NCI-H2227 treated with DMSO at 0.1 percent for 48 hours (cell line): Measurements from ENCODE around the gene MAP4.
A peak's percentile ranks its signal among the peaks of the same experiment; 100 is the strongest.
"Not testable (repeated sequence)": the region's sequence is repeated elsewhere in the genome, so short reads cannot be mapped to it uniquely, and the experiment has no call there.

ENCODE experiments used
- DNase-seq: peaks from one replicate; lab custom pipeline; 2025; lab: John Stamatoyannopoulos, UW

Gene MAP4

GRCh38 chr3:48015431-48016180 lies 610 bp downstream of the MAP4 start:
- DNase-seq, result no peak

DNA sequence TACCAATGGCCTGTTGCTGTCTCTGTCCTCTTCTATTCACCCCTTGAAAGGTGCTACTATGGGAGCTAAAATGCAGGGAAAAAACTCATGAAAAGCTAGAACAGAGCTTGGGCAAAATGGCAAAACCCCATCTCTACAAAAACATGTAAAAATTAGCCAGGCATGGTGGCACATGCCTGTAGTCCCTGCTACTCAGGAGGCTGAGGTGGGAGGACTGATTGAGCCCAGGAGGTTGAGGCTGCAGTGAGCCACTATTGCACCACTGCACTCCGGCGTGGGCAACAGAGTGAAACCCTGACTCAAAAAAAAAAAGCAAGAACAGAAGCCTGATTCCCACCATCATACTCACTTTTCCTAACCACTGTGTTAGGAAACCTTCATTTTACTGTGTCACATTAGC lies 1.9 kb downstream of the MAP4 start:
- no peak for DNase-seq

DNA sequence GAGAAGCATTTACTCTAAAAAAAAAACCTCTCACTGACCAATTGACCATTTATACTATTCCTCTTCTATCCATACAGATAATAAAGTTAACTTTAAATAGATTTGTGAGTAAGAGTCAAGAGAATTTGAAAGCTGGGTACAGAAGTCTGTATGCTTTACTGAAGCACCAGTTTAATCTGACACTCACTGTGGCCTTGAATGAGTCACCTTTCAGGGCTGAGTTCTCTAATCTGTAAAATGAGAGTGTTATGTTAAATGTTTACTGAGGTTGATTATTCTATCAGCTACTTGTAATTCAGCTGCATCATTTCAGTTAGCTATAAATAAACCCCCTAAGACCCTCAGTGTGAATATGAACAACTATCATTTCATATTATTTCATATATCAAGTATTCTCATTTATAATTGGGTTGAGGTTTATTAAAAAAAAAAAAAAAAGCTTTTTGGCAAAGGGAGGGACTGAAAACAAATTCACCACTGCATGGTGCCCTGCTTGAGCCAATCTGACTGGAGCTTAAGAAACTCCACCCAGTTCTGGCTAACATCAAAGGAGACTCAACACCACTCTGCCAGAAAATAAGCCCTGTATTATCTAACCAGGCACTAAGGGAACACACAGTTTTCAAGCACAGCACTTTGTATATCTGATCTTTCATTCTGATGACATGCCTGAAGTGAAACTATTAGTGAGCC lies 2.8 kb downstream of the MAP4 start:
- no peak for DNase-seq

GRCh38 chr3:48012659-48013058 lies 3.6 kb downstream of the MAP4 start:
- no peak for DNase-seq

DNA sequence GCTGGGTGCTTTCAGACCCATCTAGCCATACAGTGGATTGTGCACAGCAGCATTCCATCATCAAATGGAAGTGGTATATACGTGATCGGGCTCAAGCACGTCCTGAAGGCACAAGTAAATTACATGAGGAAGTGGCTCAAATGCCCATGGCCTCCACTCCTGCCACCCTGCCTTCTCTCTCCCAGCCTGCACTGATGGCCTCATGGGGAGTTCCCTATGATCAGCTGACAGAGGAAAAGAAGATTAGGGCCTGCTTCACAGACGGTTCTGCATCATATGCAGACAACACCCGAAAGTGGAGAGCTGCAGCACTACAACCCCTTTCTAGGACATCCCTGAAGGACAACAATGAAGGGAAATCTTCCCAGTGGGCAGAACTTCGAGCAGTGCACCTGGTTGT lies 8.2 kb downstream of the MAP4 start:
- not testable (repeated sequence) for DNase-seq

DNA sequence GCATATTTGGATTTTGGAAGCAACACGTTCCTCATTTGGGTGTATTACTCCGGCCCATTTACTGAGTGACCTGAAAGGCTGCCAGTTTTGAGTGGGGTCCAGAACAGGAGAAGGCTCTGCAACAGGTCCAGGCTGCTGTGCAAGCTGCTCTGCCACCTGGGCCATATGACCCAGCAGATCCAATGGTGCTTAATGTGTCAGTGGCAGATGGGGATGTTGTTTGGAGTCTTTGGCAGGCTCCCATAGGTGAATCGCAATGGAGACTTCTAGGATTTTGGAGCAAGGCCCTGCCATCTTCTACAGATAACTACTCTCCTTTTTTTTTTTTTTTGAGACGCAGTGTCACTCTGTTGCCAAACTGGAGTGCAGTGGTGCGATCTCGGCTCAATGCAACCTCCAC lies 8.9 kb downstream of the MAP4 start:
- not testable (repeated sequence) for DNase-seq

DNA sequence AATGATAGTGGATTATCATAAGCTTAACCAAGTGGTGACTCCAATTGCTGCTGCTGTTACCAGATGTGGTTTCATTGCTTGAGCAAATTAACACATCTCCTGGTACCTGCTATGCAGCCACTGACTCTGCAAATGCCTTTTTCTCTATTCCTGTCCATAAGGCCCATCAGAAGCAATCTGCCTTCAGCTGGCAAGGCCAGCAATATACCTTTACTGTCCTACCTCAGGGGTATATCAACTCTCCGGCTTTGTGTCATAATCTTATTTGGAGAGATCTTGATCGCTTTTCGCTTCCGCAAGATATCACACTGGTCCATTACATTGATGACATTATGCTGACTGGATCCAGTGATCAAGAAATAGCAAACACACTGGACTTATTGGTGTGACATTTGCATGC lies 9.4 kb downstream of the MAP4 start:
- not testable (repeated sequence) for DNase-seq

GRCh38 chr3:48004694-48005093 lies 11.5 kb downstream of the MAP4 start:
- no peak for DNase-seq

GRCh38 chr3:48002787-48003186 lies 13.4 kb downstream of the MAP4 start:
- no peak for DNase-seq

DNA sequence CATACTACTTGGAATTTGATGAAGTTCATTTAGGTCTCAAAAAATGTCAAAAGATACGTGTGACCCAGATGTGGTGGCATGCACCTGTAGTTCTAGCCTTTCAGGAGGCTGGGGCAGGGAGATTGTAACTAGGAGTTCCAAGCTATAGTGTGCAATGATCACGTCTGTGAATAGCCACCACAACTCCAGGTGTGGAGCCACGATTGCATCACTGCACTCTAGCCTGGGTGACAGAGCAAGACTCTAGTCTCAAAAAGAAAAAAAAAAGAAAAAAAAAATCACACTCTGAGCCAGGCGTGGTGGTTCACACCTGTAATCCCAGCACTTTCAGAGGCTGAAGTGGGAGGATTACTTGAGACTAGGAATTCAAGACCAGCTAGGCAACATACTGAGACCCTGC lies 14.2 kb downstream of the MAP4 start:
- DNase-seq, result no peak

DNA sequence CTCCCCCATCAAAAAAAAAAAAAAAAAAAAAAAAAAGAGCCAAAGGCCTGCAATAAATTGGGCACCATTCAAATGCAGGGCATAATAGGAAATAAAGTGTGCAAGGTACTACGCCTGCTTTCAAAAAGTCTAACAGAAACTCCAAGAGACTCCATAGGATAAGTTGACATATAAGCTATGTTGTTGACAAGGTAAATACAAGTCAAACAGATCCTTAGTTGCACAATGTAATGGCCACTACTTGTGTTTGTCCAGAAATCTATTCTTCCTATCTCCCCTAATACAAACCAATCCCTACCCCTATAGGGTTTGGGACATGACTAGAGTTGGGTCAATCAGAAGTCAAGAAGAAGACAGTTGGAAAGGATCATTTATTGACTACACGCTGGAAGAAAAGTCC lies 16.0 kb downstream of the MAP4 start:
- no peak for DNase-seq

DNA sequence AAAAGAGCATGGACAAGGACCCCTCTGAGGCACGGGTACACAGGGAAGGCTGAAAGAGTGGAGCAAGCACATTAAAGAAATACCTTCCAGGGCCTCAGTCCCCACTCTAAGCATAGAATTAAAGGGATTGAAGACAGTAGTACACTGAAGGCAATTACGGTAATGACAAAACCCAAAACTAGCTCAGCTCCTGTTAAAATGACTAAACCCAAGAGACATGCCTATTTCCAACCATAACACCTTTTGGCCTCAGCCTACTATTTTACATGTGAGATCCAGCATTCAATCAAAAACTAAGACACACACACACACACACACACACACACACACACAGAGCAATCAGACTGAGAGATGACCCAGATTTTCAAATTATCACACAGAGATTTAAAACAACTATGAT lies 19.8 kb downstream of the MAP4 start:
- DNase-seq, result no peak

- DNase-seq, result no peak
Measured at GRCh38 chr3:47994180-47994579, 22.0 kb downstream of the MAP4 start.

GRCh38 chr3:47991341-47991740 lies 24.9 kb downstream of the MAP4 start:
- DNase-seq, result no peak

GRCh38 chr3:47989981-47990440 lies 26.2 kb downstream of the MAP4 start:
- DNase-seq, result peak; percentile 29

DNA sequence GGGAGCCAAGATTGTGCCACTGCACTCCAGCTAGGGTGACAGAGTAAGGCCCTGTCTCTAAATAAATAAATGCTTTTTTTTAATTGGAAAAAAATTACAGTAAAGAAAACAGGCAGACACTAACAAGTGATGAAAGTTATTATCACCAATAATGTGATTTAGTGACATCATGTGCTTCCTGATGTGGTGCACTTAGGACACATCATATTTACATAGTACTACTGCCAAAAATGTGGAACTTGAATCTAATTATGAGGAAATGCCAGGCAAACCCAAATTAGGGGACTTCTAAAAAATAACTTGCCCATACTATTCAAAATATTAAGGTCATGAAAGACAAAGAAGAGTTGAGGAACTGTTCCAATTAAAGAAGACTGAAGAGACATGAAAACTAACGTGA lies 30.8 kb downstream of the MAP4 start:
- no peak for DNase-seq

DNA sequence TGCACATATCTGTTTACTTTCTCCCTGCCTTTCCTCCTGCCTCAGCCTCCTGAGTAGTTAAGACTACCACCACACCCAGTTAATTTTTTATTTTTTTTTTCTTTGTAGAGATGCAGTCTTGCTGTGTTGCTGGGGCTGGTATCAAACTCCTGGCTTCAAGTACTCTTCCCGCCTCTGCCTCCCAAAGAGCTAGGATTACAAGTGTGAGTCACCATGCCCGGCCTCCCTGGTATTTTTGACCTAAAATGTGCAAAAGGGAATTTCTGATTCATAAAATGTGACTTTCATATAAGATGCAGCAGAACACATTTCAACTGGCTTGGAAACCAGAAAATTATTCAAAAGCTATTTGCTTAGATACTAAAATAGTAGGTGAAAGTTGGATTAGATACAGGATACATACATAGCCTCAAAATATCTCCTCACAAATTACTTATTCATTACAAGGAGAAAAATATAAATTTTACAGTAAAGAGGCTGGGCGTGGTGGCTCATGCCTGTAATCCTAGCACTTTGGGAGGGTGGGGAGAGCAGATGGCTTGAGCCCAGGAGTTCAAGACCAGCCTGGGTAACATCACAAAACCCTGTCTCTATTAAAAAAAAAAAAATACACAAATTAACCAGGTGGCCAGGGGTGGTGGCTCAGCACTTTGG lies 32.0 kb downstream of the MAP4 start:
- no peak for DNase-seq

DNA sequence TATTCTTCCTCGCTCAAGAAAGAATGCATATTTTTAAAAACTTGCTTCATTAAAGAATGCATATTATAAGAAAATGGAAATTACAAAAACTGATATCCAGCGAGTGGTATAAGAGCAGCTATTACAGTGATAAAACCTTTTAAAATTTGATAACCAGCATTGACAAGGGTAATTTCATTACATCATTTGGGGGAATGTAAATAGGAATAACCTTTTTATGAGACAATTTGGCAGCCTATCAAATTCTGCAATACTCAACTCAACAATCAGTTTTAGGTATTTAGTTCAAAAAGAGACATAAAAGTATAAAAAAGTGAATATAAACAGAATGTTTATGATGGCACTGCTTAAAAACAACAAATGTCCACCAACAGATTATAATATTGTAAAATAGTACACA lies 35.4 kb downstream of the MAP4 start:
- DNase-seq, result no peak

DNA sequence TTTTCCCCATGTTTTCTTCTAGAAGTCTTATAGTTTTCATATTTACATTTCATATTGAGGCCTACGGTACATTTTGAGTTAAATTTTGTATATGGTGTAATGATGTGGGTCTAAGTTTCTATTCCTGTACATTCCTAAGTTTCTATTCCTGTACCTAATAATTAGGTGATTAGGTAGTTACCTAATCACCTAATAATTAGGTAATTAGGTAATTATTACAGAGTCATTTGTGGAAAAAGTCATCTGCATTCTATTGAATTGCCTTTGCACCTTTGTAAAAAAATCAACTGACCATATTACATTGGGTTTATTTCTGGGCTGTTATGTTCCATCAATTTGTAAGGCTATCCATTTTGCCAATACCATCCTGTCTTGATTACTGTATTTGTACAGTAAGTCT lies 37.1 kb downstream of the MAP4 start:
- DNase-seq, result no peak

DNA sequence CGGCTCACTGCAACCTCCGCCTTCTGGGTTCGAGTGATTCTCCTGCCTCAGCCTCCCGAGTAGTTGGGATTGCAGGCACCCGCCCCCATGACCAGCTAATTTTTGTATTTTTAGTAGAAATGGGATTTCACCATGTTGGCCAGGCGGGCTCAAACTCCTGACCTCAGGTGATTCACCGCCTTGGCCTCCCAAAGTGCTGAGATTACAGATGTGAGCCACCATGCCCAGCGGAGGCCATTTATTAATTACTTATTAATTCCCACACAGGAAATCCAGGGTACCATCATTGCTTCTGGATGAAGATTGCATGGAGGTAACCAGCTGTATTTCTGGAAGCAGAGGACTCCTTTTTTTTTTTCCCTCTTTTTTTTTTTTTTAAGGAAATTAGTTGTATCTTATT lies 37.8 kb downstream of the MAP4 start:
- no peak for DNase-seq

GRCh38 chr3:47976135-47976732 lies 40.0 kb downstream of the MAP4 start:
- DNase-seq, result no peak

- DNase-seq, result no peak
Measured at GRCh38 chr3:47974974-47975470, 41.2 kb downstream of the MAP4 start.

GRCh38 chr3:47971081-47971480 lies 45.1 kb downstream of the MAP4 start:
- DNase-seq, result no peak
